Measurements from ENCODE around the gene P2RY8. TPM values are rescaled to one million over a fixed set of nuclear protein-coding genes. Genes with fewer than 3 reads are reported as not detected.

Gene P2RY8
- total and polyA plus RNA-seq, 7 donors: 0.79 to 4.1 (median 1.5) TPM

DNA sequence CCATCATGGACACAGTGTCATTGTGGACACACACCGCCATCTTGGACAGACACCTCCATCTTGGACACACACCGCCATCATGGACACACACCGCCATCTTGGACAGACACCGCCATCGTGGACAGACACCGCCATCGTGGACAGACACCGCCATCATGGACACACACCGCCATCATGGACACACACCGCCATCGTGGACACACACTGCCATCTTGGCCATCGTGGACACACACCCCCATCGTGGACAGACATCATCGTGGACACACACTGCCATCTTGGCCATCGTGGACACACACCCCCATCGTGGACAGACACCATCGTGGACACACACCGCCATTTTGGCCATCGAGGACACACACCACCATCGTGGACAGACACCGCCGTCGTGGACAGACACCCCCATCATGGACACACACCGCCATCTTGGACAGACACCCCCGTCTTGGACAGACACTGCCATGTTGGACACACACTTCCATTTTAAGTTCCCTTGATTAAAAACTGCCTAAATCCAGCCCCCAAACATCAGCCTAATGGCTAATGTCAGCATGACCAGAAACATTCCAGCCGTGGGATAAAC is 93.4 kb downstream of the P2RY8 start:
- H3K4me3 ChIP-seq: no peak overlapping the region
- H3K36me3 ChIP-seq (ENCODE audit: insufficient read depth in 1 of 2, low read depth in 1 of 2): peaks cover 0 to 20% of the 10 kb centered on the region in 2 donors
- TF ChIP-seq, protein P1, sequence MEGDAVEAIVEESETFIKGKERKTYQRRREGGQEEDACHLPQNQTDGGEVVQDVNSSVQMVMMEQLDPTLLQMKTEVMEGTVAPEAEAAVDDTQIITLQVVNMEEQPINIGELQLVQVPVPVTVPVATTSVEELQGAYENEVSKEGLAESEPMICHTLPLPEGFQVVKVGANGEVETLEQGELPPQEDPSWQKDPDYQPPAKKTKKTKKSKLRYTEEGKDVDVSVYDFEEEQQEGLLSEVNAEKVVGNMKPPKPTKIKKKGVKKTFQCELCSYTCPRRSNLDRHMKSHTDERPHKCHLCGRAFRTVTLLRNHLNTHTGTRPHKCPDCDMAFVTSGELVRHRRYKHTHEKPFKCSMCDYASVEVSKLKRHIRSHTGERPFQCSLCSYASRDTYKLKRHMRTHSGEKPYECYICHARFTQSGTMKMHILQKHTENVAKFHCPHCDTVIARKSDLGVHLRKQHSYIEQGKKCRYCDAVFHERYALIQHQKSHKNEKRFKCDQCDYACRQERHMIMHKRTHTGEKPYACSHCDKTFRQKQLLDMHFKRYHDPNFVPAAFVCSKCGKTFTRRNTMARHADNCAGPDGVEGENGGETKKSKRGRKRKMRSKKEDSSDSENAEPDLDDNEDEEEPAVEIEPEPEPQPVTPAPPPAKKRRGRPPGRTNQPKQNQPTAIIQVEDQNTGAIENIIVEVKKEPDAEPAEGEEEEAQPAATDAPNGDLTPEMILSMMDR (IDR thresholded peaks at IDR 0.05): no peak
- no peaks in the 10 kb centered on the region for H3K27me3 ChIP-seq (ENCODE audit: insufficient read depth in 3 of 3, low read length in 2 of 3)
- no peaks in the 10 kb centered on the region for H3K4me1 ChIP-seq
- WGBS, 3 donors: 86 to 90% (median 89%) methylated on average over 26 of the region's 26 CpGs
- intact Hi-C loops (cut with DNase I): loop anchor here in 1 of 2 donors (10.0 kb wide), 1 partner anchor 49 kb away; the partner anchor contains the start of gene SLC25A6
- no peaks in the 10 kb centered on the region for H3K9me3 ChIP-seq
- H3K27ac ChIP-seq: no peak overlapping the region
- ATAC-seq: no peak
- DNase-seq: no peak

DNA sequence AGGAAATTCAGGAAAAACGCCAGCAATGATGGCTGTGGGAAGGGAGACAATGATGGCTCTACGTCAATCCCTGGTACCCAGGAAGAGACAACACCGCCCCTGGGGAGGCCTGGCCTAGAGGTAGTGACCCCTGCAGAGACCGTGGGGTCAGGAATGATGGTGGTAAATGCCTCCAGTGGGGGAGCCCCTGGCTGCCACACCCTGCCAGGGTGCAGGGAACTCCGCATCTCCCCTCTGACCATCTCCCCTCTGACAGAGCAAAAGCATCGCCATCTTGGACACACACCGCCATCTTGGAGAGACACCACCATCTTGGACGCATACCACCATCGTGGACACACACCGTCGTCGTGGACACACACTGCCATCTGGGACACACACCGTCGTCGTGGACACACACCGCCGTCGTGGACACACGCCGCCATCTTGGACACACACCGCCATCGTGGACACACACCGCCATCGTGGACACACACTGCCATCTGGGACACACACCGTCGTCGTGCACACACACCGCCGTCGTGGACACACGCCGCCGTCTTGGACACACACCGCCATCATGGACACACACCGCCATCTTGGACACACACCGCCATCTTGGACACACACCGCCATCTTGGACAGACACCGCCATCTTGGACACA is 94.1 kb downstream of the P2RY8 start:
- Histone ChIP-seq H3K36me3 (ENCODE audit: insufficient read depth in 1 of 2, low read depth in 1 of 2) (peaks cover 0 to 23% of the 10 kb centered on the region in 2 donors), H3K9me3 (no peaks in the 10 kb centered on the region), H3K27me3 (ENCODE audit: insufficient read depth in 3 of 3, low read length in 2 of 3) (no peaks in the 10 kb centered on the region), H3K27ac (no peak overlapping the region), H3K4me3 (no peak overlapping the region), H3K4me1 (no peaks in the 10 kb centered on the region)
- intact Hi-C loops (cut with DNase I): loop anchor here in 1 of 2 donors (10.0 kb wide), 1 partner anchor 48 kb away; the partner anchor contains the start of gene SLC25A6
- TF ChIP-seq, protein P1 (IDR thresholded peaks at IDR 0.05): no peak
- 89 to 90% (median 90%) methylated on average over 33 to 36 of the region's 38 CpGs for WGBS, 3 donors
- ATAC-seq: no peak
- DNase-seq: no peak

DNA sequence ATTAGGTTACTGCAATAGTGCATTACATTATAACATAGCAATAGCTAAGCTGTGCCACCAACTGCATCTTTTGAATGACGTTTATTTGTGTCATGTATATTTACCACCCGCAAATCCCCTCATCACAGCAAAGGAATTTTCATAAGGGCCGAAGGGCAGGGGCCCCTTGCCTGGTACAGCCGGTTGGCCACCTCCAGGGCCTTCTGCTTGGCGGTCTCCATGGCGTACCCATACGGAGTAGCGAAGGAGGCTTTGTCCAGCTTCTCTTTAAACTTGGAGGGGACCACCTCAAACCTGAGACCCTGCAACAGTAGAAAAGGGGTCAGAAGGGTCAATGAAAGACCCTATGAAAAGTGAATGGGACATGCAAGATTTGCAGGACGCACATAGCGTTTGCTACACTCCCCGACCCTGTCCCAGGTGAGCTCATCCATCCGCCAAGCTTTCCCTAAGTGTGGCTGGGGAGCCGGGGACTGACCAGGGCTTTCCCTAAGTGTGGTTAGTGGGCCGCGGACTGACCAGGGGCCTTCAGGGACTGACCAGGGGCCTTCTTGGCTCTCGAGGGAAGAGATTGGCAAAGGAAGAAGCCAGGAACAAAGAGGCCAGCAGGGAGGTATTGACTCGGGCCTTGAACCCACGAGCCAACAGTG is 94.8 kb downstream of the P2RY8 start:
- whole genome bisulfite sequencing, 3 donors: 96 to 99% (median 98%) methylated on average over 18 of the region's 18 CpGs
- no peaks in the 10 kb centered on the region for H3K27me3 ChIP-seq (ENCODE audit: insufficient read depth in 3 of 3, low read length in 2 of 3)
- peaks cover 0 to 26% of the 10 kb centered on the region in 2 donors for H3K36me3 ChIP-seq (ENCODE audit: insufficient read depth in 1 of 2, low read depth in 1 of 2)
- no peaks in the 10 kb centered on the region for H3K9me3 ChIP-seq
- H3K27ac ChIP-seq: no peak overlapping the region
- intact Hi-C loops (cut with DNase I): loop anchor here in 1 of 2 donors (10.0 kb wide), 1 partner anchor 47 kb away; the partner anchor contains the start of gene SLC25A6
- TF ChIP-seq, protein P1 (IDR thresholded peaks at IDR 0.05): no peak
- H3K4me1 ChIP-seq: no peaks in the 10 kb centered on the region
- no peak for ATAC-seq
- DNase-seq: no peak
- no peak overlapping the region for H3K4me3 ChIP-seq

DNA sequence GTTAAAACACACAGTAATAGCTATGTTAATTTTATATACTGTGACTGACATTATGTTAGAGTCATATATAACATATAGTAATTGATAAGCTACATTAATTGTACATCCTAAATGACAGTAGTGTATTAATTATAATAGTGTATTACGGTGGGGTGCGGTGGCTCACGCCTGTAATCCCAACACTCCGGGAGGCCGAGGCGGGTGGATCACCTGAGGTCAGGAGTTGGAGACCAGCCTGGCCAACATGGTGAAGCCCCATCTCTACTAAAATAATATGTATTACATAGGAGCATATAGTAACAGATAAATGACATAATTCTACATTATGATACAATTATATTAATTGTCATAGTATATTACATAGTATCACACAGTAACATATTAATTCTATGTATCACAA is 96.5 kb downstream of the P2RY8 start:
- WGBS, 3 donors: 96 to 98% (median 98%) methylated on average over 6 of the region's 6 CpGs
- no peaks in the 10 kb centered on the region for H3K9me3 ChIP-seq
- H3K36me3 ChIP-seq (ENCODE audit: insufficient read depth in 1 of 2, low read depth in 1 of 2): peaks cover 0 to 38% of the 10 kb centered on the region in 2 donors
- intact Hi-C loops (cut with DNase I): loop anchor here in 1 of 2 donors (10.0 kb wide), 1 partner anchor 46 kb away; the partner anchor contains the start of gene SLC25A6
- H3K27me3 ChIP-seq (ENCODE audit: insufficient read depth in 3 of 3, low read length in 2 of 3): no peaks in the 10 kb centered on the region
- TF ChIP-seq, protein P1 (IDR thresholded peaks at IDR 0.05): no peak
- no peak overlapping the region for H3K4me3 ChIP-seq
- ATAC-seq: no peak
- DNase-seq: no peak
- H3K27ac ChIP-seq: no peak overlapping the region
- H3K4me1 ChIP-seq: no peaks in the 10 kb centered on the region
